H1 (cell line): ENCODE data around the gene DPEP2.

ENCODE experiments used
- CTCF ChIP-seq, 3 experiments: IDR thresholded peaks; 1 replicate in 2 of 3; 2 replicates in 1 of 3; pipeline versions ENCODE4 v1.5.1 to v1.6.1; 2011; ENCODE audit warnings: low read length in 3 of 3, mild to moderate bottlenecking in 3 of 3, inconsistent platforms in 2 of 3, low read depth in 1 of 3, moderate library complexity in 1 of 3; ENCODE audit not compliant: insufficient read depth in 1 of 3; ENCODE audit errors: control extremely low read depth in 1 of 3
- EP300 ChIP-seq, 2 experiments: IDR thresholded peaks; 1 replicate in 1 of 2; 2 replicates in 1 of 2; pipeline ENCODE4 v1.6.1; 2011 to 2012; ENCODE audit warnings: low read depth in 2 of 2, low read length in 2 of 2, mild to moderate bottlenecking in 2 of 2, borderline replicate concordance in 1 of 2, inconsistent platforms in 1 of 2, moderate library complexity in 1 of 2
- RFX5 ChIP-seq: IDR thresholded peaks from 2 replicates; pipeline ENCODE4 v1.6.1; 2011; ENCODE audit warnings: low read depth, low read length, improper control_type of control experiment, borderline replicate concordance

DNA sequence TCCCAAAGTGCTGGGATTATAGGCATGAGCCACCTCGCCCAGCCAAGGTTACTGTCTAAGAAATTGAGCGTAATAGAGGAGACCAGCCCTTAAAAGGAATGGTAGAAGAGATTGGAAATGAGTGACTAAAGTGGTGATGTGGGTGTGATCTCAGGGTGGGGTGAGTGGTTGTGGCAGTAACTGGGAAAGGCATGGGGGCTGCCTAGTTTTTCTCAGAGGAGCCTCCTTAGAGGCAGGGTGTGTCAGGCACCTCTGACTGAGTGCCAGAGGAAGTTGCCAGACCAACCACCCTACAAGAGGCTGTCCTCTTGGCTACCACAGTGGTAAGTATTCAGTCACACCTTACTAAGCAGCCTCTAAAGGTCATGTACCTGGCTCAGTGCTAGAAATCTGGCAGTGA lies 32.7 kb upstream of the DPEP2 start:
- no peak for TF ChIP-seq RFX5
- TF ChIP-seq CTCF (IDR thresholded peaks at IDR 0.05; ENCODE audit: control extremely low read depth in 1 of 3, insufficient read depth in 1 of 3, low read depth in 1 of 3, low read length in 3 of 3): no peak
- TF ChIP-seq EP300 (IDR thresholded peaks at IDR 0.05; ENCODE audit: borderline replicate concordance in 1 of 2, low read depth in 2 of 2, low read length in 2 of 2): no peak
